BJ (cell line): ENCODE results near the gene ACTL8. TPM values are rescaled to one million over a fixed set of nuclear protein-coding genes. Genes with fewer than 3 reads are reported as not detected.

Source experiments
- CTCF ChIA-PET: fragments of 350-600 bp; formaldehyde crosslinking; extraction: SDS; loops from one replicate; lab custom pipeline; 2021; ENCODE audit warnings: antibody characterized with exemption, inconsistent platforms; lab: Yijun Ruan, JAX
- POLR2A ChIA-PET: fragments of 300-600 bp; sonication (Branson Sonifier 250); formaldehyde crosslinking; extraction: SDS; loops from one replicate; lab custom pipeline; 2021; ENCODE audit warnings: antibody characterized with exemption; lab: Charles Lee
- DNase-seq: peaks from one replicate; pipeline ENCODE4 v3.0.0-alpha.2; 2011; ENCODE audit warnings: low read depth
- H3K27me3 ChIP-seq: 2 replicates; pipeline ENCODE4 v1.6.0; 2011; ENCODE audit warnings: low read length; ENCODE audit not compliant: control insufficient read depth, insufficient read depth
- H3K36me3 ChIP-seq: 2 replicates; pipeline ENCODE4 v1.5.1; 2011; ENCODE audit warnings: low read length; ENCODE audit not compliant: control insufficient read depth, insufficient read depth
- H3K4me3 ChIP-seq: 2 replicates; pipeline ENCODE4 v1.5.1; 2011; ENCODE audit warnings: low read depth, mild to moderate bottlenecking, control low read depth, low read length
- polyA minus RNA-seq: library from RNA; depleted of rRNA, polyadenylated mRNA; stranded (reverse); fragments of >200 nt; gene quantifications from 2 replicates; pipeline ENCODE4 v1.2.3, GENCODE V29; 2011; rRNA and poly(A)+ RNA removed
- polyA plus RNA-seq: library from polyadenylated mRNA; depleted of rRNA; stranded (reverse); fragments of >200 nt; gene quantifications from 2 replicates; pipeline ENCODE4 v1.2.3, GENCODE V29; 2011; rRNA removed
- TF ChIP-seq, protein P1 (sequence below): IDR thresholded peaks from 2 replicates; pipeline ENCODE4 v1.5.1; 2011; ENCODE audit warnings: low read depth, mild to moderate bottlenecking, control low read depth, inconsistent platforms, low read length, moderate library complexity; ENCODE audit not compliant: insufficient read depth

Gene ACTL8, protein sequence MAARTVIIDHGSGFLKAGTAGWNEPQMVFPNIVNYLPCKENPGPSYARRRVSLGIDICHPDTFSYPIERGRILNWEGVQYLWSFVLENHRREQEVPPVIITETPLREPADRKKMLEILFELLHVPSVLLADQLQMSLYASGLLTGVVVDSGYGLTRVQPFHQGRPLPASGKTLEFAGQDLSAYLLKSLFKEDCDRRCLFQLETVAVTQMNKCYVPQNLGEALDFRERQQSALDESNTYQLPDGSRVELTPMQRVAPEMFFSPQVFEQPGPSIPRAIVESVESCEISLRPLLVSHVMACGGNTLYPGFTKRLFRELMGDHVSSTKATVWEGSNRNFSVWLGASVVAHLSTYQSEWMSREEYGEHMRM
- polyA plus RNA-seq = 0.07 TPM in 2 replicates
- polyA minus RNA-seq = not detected in 2 replicates

DNA sequence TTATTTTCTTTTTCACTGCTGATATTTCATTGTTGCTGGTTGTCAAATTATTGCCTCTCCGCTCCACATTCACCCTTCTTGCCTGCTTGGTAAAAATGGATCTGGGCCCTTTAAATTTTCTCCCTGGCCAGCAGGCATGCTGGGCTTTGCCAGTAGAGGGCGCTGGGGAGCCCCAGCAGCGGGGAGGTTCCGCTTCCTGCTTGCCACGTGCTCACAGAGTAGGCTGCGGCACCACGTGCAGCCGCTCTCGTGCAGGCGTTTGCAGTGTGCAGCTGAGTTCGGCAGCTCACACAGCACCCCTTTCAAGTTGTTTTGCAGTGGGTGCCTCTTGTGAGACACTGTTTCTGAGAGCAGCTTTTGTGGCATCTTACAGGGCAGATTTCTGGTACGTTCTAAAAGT, at the start of gene ACTL8:
ACTL8 (plus strand) TSS at position 214 of the 400 bp plus-strand sequence. CDS start 67,676 bp downstream, outside the sequence.
- TF ChIP-seq, protein P1, sequence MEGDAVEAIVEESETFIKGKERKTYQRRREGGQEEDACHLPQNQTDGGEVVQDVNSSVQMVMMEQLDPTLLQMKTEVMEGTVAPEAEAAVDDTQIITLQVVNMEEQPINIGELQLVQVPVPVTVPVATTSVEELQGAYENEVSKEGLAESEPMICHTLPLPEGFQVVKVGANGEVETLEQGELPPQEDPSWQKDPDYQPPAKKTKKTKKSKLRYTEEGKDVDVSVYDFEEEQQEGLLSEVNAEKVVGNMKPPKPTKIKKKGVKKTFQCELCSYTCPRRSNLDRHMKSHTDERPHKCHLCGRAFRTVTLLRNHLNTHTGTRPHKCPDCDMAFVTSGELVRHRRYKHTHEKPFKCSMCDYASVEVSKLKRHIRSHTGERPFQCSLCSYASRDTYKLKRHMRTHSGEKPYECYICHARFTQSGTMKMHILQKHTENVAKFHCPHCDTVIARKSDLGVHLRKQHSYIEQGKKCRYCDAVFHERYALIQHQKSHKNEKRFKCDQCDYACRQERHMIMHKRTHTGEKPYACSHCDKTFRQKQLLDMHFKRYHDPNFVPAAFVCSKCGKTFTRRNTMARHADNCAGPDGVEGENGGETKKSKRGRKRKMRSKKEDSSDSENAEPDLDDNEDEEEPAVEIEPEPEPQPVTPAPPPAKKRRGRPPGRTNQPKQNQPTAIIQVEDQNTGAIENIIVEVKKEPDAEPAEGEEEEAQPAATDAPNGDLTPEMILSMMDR = no peak
- Histone ChIP-seq H3K36me3 (no peaks in the 10 kb centered on the region), H3K4me3 (no peak within 1 kb of the TSS), H3K27me3 (no peaks in the 10 kb centered on the region)
- DNase-seq = no peak
- ChIA-PET POLR2A (no interaction called here), CTCF (interaction anchor here (0.7 to 0.9 kb wide), 2 partner anchors 9 to 70 kb away, joined by 3 to 4 read pairs; no protein-coding TSS in a partner anchor)

DNA sequence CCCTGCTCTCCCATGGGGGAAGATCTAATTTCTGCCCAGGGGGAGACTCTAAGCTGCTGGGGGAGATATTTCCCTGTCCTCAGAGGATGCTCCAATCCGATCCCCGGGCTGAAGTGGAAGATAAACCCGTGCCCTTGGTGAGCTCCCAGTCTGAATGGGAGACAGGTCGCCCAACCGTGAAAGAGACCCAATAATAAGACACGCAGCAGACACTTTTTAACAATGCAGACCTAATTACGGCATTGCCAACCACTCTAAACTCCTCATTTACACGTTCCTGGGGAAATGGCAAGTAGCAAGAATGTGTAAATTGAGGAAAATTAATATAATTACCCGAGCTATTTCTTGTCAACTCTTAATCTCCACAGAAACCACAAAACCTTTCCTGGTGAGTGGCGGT, 48.7 kb upstream of the ACTL8 start:
- no peak for DNase-seq
- CTCF ChIA-PET = interaction anchor here (0.9 to 1.6 kb wide), 2 partner anchors 10 to 15 kb away, joined by 4 to 6 read pairs; no protein-coding TSS in a partner anchor
- no peak overlapping the region for H3K4me3 ChIP-seq
- H3K36me3 ChIP-seq = no peaks in the 10 kb centered on the region
- POLR2A ChIA-PET = no interaction called here
- peaks cover 4% of the 10 kb centered on the region; the same call in 1 of the 2 replicates for H3K27me3 ChIP-seq
- TF ChIP-seq, protein P1 = no peak

DNA sequence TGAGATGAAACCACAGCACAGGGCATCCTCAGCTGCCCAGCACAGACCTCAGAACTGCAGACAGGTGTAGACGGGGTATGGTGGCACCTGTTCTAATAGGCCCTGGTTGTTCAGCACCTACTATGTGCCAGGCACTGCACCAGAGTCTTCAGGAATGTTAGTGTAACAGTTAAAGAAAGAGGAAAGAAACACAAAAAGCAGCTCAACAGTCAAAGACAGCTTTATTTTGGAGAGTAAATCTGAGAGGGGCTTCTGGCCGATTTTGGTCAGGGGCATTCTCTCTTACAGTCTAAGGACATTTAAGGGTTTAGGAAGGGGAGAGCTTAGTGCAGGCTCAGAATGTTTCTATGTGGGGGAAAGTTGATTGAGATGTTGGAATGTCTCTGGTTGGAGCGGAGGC, 45.2 kb upstream of the ACTL8 start:
- no peak overlapping the region for H3K4me3 ChIP-seq
- TF ChIP-seq, protein P1 = no peak
- no peaks in the 10 kb centered on the region for H3K36me3 ChIP-seq
- H3K27me3 ChIP-seq = peaks cover 2% of the 10 kb centered on the region; the same call in 1 of the 2 replicates
- DNase-seq = no peak
- POLR2A ChIA-PET = no interaction called here
- CTCF ChIA-PET = interaction anchor here (1.0 to 1.6 kb wide), 2 partner anchors 13 to 14 kb away, joined by 4 to 5 read pairs; no protein-coding TSS in a partner anchor

DNA sequence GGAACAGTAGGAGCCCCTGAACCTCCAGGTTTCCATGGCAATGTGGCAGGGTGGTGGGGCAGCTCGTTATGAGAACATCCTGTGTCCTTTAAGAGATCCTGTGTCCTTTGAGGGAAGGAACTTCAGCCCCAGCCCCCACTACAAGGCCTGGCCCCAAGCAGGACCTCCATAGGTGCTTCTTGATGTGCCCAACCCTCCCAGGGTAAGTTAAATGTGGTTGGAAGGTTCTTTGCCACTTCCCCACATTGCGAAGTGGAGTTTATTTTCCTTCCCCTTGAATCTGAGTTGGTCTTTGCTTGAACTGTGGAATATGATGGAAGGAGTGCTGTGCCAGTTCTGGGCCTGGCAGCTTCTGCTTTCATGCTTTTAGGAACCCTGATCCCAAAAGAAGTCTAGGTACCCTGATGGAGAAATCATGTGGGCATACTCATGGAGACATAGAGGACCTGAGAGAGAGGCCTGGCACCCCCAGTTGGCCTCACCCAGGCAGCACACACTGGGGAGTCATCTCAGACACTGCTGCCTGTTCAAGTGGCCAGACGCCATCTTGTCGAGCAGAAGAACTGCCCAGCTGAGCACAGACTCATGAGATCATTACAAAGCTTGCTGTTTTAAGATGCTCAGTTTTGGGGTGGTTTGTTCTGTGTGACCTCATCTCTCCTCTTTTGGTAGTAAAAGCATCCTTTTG, 44.1 kb upstream of the ACTL8 start:
- peaks cover 2% of the 10 kb centered on the region; the same call in 1 of the 2 replicates for H3K27me3 ChIP-seq
- DNase-seq = no peak
- TF ChIP-seq, protein P1 = no peak
- no peaks in the 10 kb centered on the region for H3K36me3 ChIP-seq
- POLR2A ChIA-PET = no interaction called here
- H3K4me3 ChIP-seq = no peak overlapping the region
- CTCF ChIA-PET = no interaction called here

DNA sequence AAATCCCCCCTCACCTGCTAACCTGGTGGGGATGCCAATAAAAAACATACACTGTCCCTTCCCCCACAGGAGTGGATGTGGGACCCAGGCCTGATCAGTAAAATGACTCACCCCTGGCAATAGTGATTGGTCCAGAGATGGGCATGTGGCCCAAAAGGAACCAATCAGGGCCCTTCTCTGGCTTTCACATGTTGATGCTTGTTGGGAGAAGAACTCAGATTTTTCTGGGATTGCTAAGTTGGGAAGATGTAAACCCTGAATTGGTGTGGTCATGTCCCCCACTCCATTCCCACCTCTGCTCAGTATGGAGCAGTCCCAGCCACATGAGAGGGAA, 43.6 kb upstream of the ACTL8 start:
- POLR2A ChIA-PET = no interaction called here
- TF ChIP-seq, protein P1 = no peak
- no peak overlapping the region for H3K4me3 ChIP-seq
- H3K27me3 ChIP-seq = peaks cover 4% of the 10 kb centered on the region; the same call in 1 of the 2 replicates
- CTCF ChIA-PET = no interaction called here
- H3K36me3 ChIP-seq = no peaks in the 10 kb centered on the region
- DNase-seq = no peak
